Body of pancreas (tissue), 4 donors: ENCODE measurements around the gene TRPV6.
A peak's percentile ranks its signal among the peaks of the same experiment; 100 is the strongest.

ENCODE experiments used
- POLR2A ChIP-seq, 3 donors: fragments of 450-650 bp; IDR thresholded peaks; one replicate each; pipeline ENCODE4 v1.6.1; 2016; ENCODE audit warnings: antibody characterized with exemption in 3 of 3, mild to moderate bottlenecking in 2 of 3
- TF ChIP-seq, protein P1 (sequence below), 7 experiments: fragments of 450-650 bp in 4 of 7; fragments of 200-600 bp in 3 of 7; sonication (generic) in 3 of 7; IDR thresholded peaks; one replicate each; pipeline ENCODE4 v1.5.1; 2016 to 2019; ENCODE audit warnings: antibody characterized with exemption in 7 of 7

DNA sequence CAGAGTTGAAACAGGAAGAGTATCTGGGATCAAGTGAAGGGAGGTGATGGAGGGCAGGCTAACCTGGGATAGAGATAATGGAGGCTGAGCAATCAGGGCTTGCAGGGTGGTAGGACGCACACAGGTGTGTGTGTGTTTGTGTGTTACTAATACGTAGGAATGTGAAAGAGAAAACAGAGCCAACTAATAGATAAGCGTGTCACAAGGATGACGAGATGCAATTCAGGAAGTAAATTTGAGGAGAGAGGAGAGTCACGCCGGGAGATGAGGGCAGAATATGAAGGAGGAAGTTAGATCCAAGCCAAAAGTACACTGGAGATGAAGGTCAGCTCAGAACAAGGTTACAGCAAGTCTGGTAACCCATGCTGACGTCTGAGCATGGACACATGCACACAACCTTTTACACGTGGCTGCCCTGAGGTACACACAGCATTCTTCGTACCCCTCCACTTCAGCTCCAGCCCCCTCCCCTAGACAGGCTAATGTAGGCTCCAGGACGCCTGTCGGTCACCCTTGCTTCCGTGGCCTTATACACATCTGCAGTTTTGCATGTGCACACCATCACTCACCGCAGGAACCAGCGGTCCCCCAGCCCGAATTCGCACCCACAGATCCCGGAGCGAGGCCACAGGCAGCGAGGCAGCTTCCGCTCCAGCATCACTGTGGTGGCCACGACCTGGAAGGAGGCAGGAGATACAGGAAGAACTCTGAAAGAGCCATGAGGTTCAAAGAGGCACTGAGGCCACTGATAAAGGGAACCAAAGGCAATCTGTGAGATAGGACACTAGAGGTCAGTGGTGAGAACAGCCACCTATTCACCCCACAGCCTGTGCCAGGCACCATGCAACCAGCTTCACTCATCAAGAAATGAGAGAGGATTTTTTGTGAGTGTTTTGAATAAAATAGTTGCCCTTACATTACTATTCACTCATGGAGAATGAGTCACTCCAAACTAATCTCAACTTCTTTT, 23.7 kb upstream of the TRPV6 start:
- TF ChIP-seq, protein P1, sequence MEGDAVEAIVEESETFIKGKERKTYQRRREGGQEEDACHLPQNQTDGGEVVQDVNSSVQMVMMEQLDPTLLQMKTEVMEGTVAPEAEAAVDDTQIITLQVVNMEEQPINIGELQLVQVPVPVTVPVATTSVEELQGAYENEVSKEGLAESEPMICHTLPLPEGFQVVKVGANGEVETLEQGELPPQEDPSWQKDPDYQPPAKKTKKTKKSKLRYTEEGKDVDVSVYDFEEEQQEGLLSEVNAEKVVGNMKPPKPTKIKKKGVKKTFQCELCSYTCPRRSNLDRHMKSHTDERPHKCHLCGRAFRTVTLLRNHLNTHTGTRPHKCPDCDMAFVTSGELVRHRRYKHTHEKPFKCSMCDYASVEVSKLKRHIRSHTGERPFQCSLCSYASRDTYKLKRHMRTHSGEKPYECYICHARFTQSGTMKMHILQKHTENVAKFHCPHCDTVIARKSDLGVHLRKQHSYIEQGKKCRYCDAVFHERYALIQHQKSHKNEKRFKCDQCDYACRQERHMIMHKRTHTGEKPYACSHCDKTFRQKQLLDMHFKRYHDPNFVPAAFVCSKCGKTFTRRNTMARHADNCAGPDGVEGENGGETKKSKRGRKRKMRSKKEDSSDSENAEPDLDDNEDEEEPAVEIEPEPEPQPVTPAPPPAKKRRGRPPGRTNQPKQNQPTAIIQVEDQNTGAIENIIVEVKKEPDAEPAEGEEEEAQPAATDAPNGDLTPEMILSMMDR (IDR thresholded peaks at IDR 0.05) = peak in 5 of 7 experiments; percentile 13 to 40 (median 34)
- peak in 2 of 3 donors; percentile 53 to 56 for TF ChIP-seq POLR2A (IDR thresholded peaks at IDR 0.05)
